HG03439 (cell line): ENCODE measurements around the gene GAL3ST2.
"Not testable (repeated sequence)": the region's sequence is repeated elsewhere in the genome, so short reads cannot be mapped to it uniquely, and the experiment has no call there.

Experiments
- ATAC-seq: cut with Tn5 transposase; IDR thresholded peaks from one replicate; pipeline ENCODE4 v1.9.1; 2021; ENCODE audit warnings: mild to moderate bottlenecking, moderate library complexity; ENCODE audit not compliant: unreplicated experiment

The GAL3ST2 gene

DNA sequence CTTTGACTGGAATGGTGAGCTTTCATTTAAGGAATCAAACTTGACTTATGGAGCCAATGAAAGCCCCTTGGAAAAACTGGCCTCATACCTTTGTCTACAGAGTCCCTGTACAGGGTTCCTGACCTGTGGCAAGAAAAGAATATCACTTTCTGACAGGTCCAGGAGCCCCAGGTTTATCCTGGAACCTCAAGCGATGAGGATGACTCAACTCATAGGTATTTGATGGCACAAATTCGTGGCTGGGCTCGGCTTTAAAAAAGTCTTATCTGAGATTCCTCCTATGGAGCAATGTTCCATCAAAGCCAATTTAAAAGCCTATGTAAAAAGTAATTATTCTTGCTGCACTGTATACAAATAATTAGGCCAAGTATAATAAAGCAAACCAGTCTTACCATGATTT lies 14.8 kb downstream of the GAL3ST2 start:
- ATAC-seq: not testable (repeated sequence)

DNA sequence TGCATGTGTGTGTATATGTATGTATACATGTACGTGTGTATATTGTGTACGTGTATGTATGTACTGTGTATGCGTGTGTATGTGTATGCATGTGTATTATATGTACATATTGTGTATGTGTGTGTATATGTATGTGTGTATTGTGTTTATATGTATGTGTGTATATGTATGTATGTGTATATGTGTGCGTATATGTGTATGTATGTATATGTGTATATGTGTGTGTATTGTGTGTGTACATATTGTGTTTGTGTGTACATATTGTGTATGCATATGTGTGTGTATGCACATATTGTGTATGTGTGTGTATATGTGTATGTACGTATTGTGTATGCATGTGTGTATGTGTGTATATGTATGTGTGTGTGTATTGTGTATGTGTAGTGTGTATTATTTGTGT lies 16.8 kb downstream of the GAL3ST2 start:
- no peak for ATAC-seq

DNA sequence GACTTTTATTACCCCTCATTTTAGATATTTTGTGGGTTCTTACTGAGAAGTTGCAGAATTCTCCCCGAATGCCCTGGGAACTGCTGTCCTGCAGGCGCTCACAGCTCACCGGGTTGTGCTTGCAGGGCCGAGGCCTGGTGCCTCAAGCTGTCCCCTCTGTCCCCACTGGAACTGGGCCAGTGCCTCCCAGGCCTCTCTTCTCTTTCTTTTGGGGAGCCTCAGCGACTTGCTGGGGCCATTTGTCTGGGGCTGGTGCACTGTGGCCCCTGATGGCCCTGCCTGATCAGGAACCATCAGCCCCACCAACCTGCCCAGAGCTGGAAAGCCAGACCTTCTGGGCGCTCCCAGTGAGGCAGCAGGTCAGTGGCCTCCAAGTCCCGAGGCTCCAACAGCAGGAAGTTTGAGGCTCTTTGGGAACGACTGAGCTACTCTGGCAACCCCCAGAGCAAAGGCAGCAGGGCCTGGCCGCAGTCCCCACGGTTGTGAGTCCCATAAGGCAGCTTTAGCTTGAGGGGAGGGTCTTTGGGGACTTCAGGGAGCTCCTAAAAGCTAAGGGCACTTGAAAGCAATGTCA lies 17.7 kb downstream of the GAL3ST2 start:
- no peak for ATAC-seq

DNA sequence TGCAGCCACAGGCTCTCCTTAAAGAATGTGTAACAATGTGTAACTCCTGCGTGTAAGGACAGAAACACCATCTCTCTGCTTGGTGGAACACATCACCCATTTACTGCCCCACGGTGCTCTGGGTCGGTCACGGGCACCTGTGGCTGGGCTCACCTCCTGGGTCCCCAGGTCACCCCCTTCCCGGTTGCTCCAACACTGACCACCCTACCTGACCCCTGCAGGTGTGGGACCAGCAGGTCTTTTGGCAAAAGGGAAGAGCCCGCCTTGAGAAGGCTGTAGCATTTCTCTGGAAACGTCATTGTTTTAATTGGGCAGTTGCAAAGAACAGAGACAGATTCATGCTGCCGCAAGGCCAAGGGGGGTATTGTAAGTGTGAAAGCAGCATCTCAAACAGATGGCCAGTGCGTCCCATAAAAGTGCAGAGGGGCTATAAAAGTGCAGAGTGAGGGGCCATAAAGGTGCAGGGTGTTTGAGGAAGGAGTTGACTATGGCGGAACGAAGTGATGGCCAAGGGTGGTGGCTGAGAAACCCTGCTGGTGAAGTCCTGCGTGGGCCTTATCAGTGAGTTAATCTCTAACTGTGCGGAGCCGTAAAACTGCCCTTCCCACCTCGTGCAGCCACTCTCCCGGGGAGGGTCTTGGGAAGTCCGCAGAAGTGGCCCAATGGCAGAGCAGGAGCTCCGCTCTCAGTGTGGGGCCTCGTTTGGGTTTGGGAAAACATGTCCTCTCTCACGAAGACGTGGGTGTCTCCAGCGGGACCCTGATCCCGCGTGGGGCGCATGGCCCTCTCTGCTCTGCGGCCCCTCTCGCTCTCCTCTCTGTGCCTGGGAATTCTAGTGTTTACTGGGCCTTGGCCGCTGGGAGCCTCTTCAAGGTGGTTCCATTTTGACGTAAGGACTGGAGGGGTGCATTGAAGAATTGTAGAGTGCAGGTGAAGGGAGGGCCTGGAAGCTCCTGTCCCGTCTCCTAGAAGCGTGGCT lies 18.7 kb downstream of the GAL3ST2 start:
- ATAC-seq: no peak

DNA sequence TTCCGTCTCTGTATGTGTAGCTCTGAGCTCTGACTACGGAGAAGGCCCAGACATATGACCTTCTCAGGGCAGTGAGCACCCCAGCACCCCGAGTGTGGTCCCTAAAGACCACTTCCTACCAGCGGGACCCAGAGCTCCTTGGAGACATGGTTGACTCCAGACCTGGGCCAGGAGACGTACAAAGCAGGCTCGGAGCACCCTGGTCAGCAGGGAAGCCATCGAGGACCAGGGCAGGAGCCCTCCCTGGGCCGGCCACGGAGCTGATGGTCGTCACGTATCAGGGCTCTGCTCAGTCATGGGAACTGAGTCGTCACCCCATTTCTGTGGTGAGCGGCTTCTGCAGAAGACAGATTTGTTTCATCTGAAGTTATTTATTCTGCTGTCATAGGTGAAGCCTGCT lies 19.6 kb downstream of the GAL3ST2 start:
- no peak for ATAC-seq

DNA sequence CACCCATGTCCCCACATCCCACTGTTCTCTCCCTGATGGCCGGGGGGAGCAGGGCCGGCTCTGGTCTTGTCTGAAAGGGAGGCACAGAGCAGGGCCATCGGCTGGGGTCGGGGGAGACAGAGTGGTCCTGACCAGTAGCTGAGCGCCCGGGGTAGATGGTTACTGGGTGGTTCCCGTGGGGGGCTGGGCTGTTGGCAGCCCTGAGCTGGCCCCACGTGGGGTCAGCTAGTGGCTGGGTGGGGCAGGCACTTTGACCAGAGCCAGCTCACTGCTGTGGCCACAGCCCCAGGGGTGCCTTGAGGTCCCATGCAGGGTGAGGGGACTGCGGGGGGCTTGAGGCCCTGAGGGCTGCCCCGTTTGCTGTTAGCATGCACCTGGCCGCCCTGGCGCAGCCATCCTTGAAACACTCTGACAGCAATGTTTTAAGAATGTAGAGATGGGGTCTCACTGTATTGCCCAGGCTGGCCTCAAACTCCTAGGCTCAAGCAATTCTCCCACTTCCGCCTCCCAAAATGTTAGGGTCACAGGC lies 20.1 kb downstream of the GAL3ST2 start:
- ATAC-seq: no peak

DNA sequence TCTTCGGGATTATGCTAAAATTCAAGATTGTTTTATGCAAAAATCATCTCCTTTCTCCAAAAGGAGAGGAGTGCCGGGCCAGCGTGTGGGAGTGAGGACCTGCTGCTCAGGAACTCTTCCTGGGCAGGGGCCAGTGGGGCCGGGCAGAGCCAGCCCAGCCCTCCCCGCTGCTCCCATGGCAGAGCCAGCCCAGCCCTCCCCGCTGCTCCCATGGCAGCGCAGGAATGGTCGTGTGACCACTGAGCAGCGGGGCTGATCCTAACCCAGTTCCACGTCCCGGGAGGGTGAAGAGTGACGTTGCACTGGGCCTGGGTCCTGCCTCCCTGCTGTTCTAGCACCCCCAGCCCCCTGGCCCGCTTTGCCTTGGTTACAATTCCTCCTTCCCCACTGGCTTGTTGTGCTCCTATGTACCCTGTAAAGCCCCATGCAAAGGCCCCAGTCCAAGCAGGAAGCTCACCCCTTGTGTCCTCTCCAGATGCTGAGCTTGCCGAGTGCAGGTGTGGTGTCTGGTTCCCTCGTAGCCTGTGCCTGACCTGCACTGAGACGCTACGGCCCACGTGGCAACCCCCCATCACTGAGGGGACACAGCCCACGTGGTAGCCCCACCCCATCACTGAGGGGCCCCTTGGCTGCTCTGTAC lies 20.9 kb downstream of the GAL3ST2 start:
- ATAC-seq: no peak

DNA sequence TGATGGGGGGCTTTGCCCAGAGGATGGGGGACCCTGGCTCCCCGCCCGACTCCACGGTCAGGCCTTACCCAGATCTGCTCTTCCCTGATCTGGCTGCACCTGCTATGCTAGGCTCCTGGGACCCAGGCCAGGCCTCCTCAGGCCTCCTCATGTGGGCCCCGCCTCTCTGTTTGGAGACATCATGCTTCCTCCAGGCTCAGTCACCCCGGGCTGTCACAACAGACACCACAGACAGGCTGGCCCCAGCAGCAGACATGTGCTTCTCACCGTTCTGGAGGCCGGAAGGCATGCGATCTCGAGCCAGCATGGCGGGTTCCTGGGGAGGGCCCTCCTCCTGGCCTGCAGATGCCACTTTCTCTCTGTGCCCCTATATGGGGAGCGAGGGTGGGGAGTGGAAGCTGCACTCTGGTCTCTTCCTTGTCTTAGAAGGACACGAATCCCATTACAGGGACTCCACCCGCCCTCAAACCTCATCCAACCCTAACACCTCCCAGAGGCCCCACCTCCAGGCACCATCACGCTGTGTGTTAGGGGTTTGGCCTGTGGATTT lies 21.5 kb downstream of the GAL3ST2 start:
- no peak for ATAC-seq

DNA sequence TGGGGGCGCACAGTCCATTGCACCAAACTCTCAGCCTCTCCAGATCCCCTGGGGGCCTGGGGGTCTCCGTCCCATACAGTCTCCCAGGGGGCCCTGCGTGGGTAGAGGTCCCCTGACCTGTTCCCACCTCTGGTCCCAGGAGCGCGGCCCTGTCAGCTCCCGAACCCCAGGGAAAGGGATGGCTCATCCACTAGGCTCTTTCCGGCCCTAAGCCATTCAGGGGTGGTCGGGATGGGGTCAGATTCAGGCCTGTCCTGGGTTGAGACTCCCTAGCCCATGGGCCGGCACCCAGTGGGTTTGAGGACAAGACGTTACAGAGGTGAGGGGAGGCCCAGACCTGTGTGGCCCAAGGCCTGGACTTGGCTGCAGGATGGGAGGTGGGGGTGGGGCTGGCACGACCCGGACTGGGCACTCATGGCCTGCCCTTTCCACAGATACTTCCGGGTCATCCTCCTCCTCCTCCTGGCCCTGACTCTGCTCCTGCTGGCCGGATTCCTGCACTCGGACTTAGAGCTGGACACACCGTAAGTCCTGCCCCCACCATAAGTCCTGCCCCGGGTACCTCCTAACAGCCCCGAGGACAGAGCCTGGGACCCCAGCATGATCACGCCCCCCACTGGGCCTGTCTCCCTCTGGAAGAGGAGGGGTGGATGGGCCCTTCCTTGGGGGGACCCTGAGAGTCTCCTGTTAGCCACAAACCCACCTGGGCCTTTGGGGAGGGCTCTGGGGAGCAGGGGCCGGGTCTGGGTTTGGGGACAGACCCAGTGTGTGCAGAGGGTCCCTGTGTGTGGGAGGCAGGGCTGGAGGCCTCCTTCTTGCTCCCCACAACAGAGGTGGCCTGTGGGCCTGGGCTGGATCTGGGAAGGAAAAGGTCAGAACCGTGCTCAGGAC lies 22.3 kb downstream of the GAL3ST2 start:
- ATAC-seq: no peak

DNA sequence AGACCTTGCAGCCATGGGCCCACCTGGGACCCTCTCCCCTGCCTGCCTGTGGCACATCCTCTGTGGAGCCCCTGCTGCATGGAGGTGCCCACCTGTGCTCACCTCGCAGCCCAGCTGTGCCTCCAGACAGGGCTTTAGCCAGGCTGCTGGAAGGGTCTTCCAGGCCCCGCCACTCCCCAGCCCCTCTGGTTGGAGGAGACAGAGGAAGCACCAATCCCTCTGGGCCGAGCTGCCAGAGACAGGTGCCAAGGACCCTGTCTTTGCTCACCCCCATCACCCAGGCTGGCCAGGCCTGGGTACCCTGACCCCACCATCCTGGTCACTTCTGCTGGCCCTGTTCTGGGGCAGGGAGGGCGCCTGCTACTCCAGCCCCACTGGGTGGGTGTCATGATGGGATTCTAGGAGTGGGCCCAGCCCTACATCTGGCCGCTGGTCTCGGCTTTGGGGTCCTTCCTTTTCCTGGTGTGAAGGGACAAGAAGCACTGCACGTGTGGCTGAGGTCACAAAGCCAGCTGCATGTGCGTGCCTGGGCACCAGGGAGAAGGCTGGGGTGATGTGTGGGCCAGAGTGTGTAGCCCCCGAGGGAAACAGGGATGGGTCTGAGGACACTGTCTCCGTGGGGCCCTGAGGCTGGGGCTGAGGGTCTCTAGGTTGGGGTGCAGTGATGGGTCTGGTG lies 23.0 kb downstream of the GAL3ST2 start:
- no peak for ATAC-seq

DNA sequence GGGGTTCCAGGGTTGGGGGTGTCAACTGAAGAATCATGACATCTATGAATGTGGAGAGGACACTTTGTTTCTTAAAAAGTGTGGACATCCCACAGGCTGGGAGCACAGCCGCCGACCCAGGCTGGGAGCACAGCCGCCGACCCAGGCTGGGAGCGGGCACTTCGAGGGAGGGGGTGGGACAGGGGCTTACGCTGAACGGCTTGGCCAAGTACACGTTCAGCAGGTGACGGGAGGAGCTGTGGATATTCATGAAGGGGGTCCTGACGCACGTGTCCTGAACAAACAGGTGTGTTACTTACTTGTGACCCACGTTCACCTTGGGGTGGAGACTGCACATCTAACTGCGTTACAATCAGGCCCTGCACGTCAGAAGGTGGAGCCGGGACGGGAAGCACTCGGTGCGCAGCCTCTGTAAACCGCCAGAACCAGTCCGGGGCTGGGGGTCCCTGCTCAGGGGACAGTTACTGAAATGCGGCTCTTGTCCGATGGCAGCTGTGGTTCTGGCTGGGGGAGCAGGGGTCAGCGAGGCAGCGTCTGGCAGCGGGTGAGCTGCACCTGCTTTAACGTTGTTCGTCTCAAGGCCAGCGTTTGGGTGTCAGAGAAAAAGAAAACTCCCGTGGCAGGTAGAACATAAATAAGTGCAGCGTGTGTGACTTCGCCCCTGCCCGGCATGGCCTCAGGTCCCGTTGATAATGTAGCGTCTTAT lies 23.7 kb downstream of the GAL3ST2 start:
- not testable (repeated sequence) for ATAC-seq

DNA sequence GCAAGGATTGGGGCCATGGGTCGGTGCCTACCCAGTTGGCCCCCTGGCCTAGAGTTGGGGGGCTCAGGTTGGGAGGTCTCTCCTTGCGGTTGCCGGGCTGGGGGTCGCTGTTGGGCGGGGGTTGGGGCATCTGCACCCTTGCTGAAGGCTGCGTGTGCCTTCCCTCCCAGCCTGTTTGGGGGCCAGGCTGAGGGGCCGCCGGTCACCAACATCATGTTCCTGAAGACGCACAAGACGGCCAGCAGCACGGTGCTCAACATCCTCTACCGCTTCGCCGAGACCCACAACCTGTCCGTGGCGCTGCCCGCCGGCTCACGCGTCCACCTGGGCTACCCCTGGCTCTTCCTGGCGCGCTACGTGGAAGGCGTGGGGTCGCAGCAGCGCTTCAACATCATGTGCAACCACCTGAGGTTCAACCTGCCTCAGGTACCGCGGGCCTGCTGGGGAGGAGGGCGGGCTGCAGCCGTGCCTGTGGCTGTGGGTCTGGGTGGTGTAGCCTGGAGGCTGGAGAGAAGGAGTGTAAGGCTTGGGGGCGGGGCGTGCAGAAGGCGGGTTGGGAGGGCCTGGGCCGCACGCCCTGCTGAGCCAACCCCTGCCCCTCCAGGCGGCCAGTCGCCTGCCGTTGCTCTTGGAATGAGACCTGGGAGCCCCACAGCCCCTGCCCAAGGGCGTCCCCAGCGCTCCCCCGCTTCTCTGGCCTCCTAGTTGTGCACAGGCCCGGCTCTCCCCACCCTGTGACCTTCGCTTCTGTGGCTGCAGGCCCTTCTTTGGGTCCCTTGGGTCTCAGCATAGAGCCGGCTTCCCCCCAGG lies 25.2 kb downstream of the GAL3ST2 start:
- no peak for ATAC-seq

DNA sequence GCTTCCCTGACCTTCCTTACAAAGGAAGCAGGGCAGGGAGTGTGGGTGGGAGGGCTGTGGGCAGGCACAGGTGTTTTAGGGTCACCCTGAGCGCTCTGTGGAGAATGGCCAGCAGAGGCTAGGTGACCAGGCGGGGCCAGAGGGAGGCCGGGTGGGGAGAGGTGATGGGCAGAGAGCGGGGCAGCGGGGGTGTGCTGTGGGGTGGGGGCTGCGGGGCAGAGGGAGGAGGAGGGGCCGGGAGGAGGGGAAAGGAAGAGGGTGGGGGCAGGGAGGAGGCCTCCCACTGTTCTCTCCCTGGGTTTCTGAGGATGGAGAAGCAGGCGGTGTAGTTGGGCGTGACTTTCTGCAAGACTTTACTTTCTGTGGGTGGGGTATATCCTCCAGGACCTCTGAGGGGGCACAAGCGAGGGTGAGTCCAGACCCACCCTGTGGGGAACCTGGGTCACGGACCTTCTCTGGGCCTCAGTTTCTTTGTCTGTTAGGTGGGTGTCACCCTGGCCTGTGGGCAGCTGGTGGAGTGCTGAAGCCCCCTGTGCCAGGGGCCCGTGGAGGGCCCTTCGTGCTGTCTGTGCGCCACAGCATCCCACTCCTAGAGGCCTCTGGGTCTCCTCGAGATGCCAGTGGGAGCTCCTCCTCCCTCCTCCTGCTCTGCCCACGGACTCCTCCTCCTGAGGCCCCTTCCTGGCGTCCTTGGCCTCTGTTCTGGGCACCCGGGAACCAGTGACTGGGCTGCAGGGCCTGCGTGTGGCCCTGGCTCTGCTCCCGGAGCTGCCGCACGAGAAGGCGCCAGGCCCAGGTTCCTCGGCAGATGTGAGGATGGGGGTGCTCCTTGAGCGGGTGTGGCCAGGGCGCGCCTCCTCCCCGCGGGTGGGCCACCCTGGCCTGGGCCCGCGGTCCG lies 26.0 kb downstream of the GAL3ST2 start:
- no peak for ATAC-seq

DNA sequence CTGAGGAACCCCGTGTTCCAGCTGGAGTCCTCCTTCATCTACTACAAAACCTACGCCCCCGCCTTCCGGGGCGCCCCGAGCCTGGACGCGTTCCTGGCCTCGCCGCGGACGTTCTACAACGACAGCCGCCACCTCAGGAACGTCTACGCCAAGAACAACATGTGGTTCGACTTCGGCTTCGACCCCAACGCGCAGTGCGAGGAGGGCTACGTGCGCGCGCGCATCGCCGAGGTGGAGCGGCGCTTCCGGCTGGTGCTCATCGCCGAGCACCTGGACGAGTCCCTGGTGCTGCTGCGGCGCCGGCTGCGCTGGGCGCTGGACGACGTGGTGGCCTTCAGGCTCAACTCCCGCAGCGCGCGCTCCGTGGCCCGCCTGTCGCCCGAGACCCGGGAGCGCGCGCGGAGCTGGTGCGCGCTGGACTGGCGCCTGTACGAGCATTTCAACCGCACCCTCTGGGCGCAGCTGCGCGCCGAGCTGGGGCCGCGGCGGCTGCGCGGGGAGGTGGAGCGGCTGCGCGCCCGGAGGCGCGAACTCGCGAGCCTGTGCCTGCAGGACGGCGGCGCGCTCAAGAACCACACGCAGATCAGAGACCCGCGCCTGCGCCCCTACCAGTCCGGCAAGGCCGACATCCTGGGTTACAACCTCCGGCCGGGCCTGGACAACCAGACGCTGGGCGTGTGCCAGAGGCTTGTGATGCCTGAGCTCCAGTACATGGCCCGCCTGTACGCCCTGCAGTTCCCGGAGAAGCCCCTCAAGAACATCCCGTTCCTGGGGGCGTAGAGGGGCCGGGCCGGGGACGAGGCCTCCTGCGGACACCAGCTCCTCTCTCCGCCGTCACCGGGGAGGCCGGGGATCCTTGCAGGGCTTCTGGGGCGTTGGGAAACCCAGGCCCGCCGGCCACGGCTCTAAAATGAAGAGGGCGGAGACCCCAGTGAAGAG lies 27.0 kb downstream of the GAL3ST2 start:
- no peak for ATAC-seq

DNA sequence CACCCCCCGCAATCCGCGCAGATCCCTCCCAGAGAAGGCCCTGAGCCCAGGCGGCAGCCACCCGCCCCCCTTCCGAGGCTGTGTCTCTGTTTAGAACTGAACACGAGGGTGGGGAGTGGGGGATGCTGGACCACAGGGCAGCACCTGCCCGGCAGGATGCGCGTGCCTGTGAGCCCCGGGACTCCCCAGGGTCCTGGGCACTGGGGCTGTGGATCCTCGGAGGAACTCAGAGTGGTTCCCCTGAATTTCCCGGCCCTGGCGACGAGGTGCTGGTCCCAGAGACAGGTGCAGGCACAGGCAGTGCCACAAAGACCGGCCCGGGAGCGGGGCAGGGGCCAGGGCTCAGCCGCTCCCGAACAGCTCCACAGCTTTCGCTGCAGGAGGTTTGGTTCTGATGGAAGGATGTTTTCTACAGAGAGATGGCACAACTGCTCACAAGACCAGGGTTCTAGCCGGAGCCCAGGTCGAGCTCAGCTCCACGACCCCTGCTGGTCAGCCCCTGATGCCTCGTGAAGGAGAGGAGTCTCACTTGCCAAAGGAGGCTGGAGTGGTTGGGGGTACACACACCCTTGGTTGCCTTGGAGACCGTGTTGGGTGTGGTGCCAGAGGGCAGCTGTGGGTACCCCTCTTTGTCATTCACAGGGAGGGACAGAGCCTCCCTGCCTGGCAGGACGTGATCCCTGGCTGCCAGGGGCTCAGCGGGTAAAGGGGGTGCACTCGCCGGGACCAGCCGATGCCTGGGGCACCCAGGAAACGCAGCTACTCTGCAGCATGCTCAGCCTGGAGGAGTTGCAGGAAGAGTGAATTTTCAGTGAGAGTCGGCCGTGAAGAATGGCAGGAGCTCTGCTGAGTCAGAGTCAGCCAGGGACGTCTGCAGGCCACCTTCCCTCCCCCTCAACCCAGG lies 28.0 kb downstream of the GAL3ST2 start:
- ATAC-seq: no peak
